Measurements from ENCODE around the gene SLC35F2.

- TF ChIP-seq, protein P1, sequence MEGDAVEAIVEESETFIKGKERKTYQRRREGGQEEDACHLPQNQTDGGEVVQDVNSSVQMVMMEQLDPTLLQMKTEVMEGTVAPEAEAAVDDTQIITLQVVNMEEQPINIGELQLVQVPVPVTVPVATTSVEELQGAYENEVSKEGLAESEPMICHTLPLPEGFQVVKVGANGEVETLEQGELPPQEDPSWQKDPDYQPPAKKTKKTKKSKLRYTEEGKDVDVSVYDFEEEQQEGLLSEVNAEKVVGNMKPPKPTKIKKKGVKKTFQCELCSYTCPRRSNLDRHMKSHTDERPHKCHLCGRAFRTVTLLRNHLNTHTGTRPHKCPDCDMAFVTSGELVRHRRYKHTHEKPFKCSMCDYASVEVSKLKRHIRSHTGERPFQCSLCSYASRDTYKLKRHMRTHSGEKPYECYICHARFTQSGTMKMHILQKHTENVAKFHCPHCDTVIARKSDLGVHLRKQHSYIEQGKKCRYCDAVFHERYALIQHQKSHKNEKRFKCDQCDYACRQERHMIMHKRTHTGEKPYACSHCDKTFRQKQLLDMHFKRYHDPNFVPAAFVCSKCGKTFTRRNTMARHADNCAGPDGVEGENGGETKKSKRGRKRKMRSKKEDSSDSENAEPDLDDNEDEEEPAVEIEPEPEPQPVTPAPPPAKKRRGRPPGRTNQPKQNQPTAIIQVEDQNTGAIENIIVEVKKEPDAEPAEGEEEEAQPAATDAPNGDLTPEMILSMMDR (IDR thresholded peaks at IDR 0.05; ENCODE audit: low read length), result no peak
- no peak for TF ChIP-seq EZH2 (optimal IDR thresholded peaks at IDR 0.05; ENCODE audit: low read depth, low read length)
These were observed 82.5 kb downstream of the SLC35F2 start for GRCh38 chr11:107776062-107776461.

Measured in MM.1S (cell line).